K562 (cell line): ENCODE measurements around the gene TMEM208. TPM values are rescaled to one million over a fixed set of nuclear protein-coding genes. Genes with fewer than 3 reads are reported as not detected.

Source experiments
- ARID1B ChIP-seq: fragments of 450-650 bp; IDR thresholded peaks from 2 replicates; pipeline ENCODE4 v1.6.1; 2016; ENCODE audit warnings: antibody characterized with exemption, mild to moderate bottlenecking, inconsistent platforms
- ERF ChIP-seq: fragments of 450-650 bp; formaldehyde crosslinking; IDR thresholded peaks from 2 replicates; pipeline ENCODE4 v1.4.0; 2020; ENCODE audit warnings: mild to moderate bottlenecking, mixed read lengths
- FOSL1 ChIP-seq: fragments of 200-800 bp; sonication (Bioruptor generic); conservative IDR thresholded peaks from 2 replicates; pipeline ENCODE4 v1.6.1; 2016; ENCODE audit warnings: missing genetic modification characterization, missing compliant biosample characterization
- GABPA ChIP-seq: fragments of 200-800 bp; sonication (Bioruptor generic); conservative IDR thresholded peaks from 2 replicates; pipeline ENCODE4 v1.6.1; 2016; ENCODE audit warnings: low read depth, missing genetic modification characterization, missing compliant biosample characterization
- NFYB ChIP-seq: IDR thresholded peaks from 2 replicates; pipeline ENCODE4 v1.6.1; 2011; ENCODE audit warnings: mild to moderate bottlenecking, moderate library complexity; ENCODE audit not compliant: insufficient read length; ENCODE audit errors: extremely low read depth
- NR1H2 ChIP-seq: sonication (generic); formaldehyde crosslinking; IDR thresholded peaks from 2 replicates; pipeline ENCODE4 v1.4.0; 2020; ENCODE audit warnings: mild to moderate bottlenecking, missing genetic modification reagents
- OTX1 ChIP-seq: fragments of 450-650 bp; formaldehyde crosslinking; IDR thresholded peaks from 2 replicates; pipeline ENCODE4 v1.4.0; 2022; ENCODE audit warnings: mild to moderate bottlenecking
- PTTG1 ChIP-seq: fragments of 450-650 bp; IDR thresholded peaks from 2 replicates; pipeline ENCODE4 v1.6.1; 2016; ENCODE audit warnings: low read depth, mild to moderate bottlenecking, missing genetic modification characterization, missing compliant biosample characterization
- RB1 ChIP-seq: fragments of 450-650 bp; IDR thresholded peaks from 2 replicates; pipeline ENCODE4 v1.6.1; 2017; ENCODE audit warnings: low read depth, mild to moderate bottlenecking
- SPI1 ChIP-seq: IDR thresholded peaks from 2 replicates; pipeline ENCODE4 v1.6.1; 2011; ENCODE audit warnings: low read depth, low read length, control low read depth, borderline replicate concordance
- ZKSCAN8 ChIP-seq: fragments of 200-800 bp; sonication (Bioruptor generic); IDR thresholded peaks from 2 replicates; pipeline ENCODE4 v1.6.1; 2016; ENCODE audit warnings: missing genetic modification characterization, missing compliant biosample characterization
- ZNF217 ChIP-seq: sonication (generic); formaldehyde crosslinking; IDR thresholded peaks from 2 replicates; pipeline ENCODE4 v1.8.0; 2022; ENCODE audit warnings: mild to moderate bottlenecking, missing genetic modification reagents
- ZNF507 ChIP-seq: conservative IDR thresholded peaks from 2 replicates; pipeline ENCODE4 v1.6.1; 2017; ENCODE audit warnings: missing genetic modification characterization, missing compliant biosample characterization
- ZNF57 ChIP-seq: fragments of 450-650 bp; formaldehyde crosslinking; IDR thresholded peaks from 2 replicates; pipeline ENCODE4 v1.4.0; 2020; ENCODE audit warnings: mild to moderate bottlenecking, moderate library complexity
- ZNF584 ChIP-seq: fragments of 200-800 bp; sonication (Bioruptor generic); IDR thresholded peaks from 2 replicates; pipeline ENCODE4 v1.6.1; 2016; ENCODE audit warnings: low read depth, mild to moderate bottlenecking, missing genetic modification characterization, missing compliant biosample characterization
- polyA plus RNA-seq, 8 experiments: library from polyadenylated mRNA; depleted of rRNA in 4 of 8; stranded (reverse) in 5 of 8; unstranded in 3 of 8; fragments of >200 nt; fragmentation: Nextera tagmentation in 2 of 8; fragmentation: Illumina TruSeq in 1 of 8; extraction: Ambion mirVana in 2 of 8; extraction: Trizol in 1 of 8; gene quantifications; 2 replicates each; pipeline versions ENCODE4 v1.2.1 to v1.2.3, GENCODE V29; 2011 to 2014; ENCODE audit warnings: inconsistent platforms in 1 of 8, missing spikeins in 1 of 8
- total RNA-seq, 7 experiments: library from RNA; depleted of rRNA in 6 of 7; stranded (reverse); fragments of >200 nt in 6 of 7; fragmentation: Illumina TruSeq in 2 of 7; extraction: Trizol in 2 of 7; gene quantifications; 2 replicates each; pipeline versions ENCODE4 v1.2.1 to v1.2.3, GENCODE V29; 2011 to 2021; ENCODE audit warnings: low replicate concordance in 1 of 7
- TF ChIP-seq, protein P1 (sequence below): fragments of 250-450 bp; sonication (Bioruptor Pico); IDR thresholded peaks from 2 replicates; pipeline ENCODE4 v1.8.0; 2021; ENCODE audit warnings: borderline replicate concordance, mild to moderate bottlenecking, moderate library complexity; ENCODE audit not compliant: poor library complexity, severe bottlenecking
- TF ChIP-seq, protein P2 (sequence below), 3 experiments: IDR thresholded peaks in 2 of 3; conservative IDR thresholded peaks in 1 of 3; 2 replicates each; pipeline ENCODE4 v1.5.1; 2011 to 2012; ENCODE audit warnings: low read length in 3 of 3, mild to moderate bottlenecking in 3 of 3, control low read depth in 2 of 3, improper control_type of control experiment in 1 of 3, inconsistent platforms in 1 of 3, low read depth in 1 of 3, mixed read lengths in 1 of 3, moderate library complexity in 1 of 3; ENCODE audit not compliant: insufficient read depth in 2 of 3
- TF ChIP-seq, protein P3 (sequence below): fragments of 200-800 bp; sonication (Bioruptor generic); IDR thresholded peaks from 2 replicates; pipeline ENCODE4 v1.6.1; 2017; ENCODE audit warnings: missing genetic modification characterization, missing compliant biosample characterization
- TF ChIP-seq, protein P4 (sequence below): fragments of 450-650 bp; IDR thresholded peaks from 2 replicates; pipeline ENCODE4 v1.6.1; 2018; ENCODE audit warnings: mild to moderate bottlenecking, low read depth; ENCODE audit not compliant: partially characterized antibody
- TF ChIP-seq, protein P5 (sequence below): sonication (generic); formaldehyde crosslinking; IDR thresholded peaks from 2 replicates; pipeline ENCODE4 v1.8.0; 2022; ENCODE audit warnings: missing genetic modification reagents, mild to moderate bottlenecking, moderate library complexity, borderline replicate concordance

Gene TMEM208
- total and polyA plus RNA-seq, 9 of the 15 experiments (the other 6 are each of a cell fraction or from before 2014, with no cell fraction given), result 31.8 to 239 (median 54.3) TPM

DNA sequence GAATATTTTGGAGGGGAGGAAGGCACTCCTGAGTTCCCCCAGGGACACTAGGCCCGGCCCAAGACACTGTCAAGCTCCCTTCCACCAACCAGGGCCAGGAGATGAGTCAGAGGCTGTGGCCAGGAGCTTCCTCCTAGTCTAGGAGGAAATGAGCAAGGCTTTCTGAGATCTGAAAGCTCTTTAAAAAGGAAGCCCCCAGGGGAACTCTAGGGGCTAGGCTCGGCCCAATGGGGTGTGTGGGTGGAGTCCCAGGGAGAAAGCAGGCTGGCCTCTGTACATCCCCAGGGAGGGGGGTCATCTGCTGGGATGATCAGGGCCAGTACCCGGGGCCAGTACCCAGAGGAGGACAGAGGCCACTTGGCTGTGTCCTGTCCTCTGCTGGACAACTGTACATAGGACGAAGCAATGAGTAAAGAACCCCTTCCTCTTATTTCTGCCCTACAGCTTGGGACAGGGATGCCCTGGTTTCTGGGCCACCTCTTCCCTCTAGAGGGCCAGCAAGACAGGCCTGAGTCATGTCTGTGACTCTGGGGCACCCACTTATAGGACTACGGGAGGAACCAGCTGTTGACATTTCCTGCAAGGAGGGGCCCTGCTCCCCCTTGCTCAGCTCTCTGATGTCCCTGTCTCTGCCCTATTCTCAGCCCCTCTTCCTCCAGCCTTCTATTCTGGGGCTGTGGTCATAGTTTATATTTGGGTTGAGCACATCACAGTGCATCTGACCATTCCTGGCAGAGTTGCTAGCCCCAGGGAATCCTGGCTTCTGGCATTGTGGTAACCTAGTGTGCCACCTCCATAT is 17.7 kb downstream of the TMEM208 start (continued):
- TF ChIP-seq, protein P1, sequence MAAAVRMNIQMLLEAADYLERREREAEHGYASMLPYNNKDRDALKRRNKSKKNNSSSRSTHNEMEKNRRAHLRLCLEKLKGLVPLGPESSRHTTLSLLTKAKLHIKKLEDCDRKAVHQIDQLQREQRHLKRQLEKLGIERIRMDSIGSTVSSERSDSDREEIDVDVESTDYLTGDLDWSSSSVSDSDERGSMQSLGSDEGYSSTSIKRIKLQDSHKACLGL (CRISPR knock-in tag), result no peak
- no peak for TF ChIP-seq PTTG1 (tag)
- peak; percentile 57; the same call in 1 of the 2 replicates for TF ChIP-seq ZNF57 (CRISPR knock-in tag)
- TF ChIP-seq ZNF217 (CRISPR knock-in tag), result no peak
- no peak for TF ChIP-seq ZKSCAN8 (CRISPR knock-in tag)
- no peak for TF ChIP-seq NR1H2
- TF ChIP-seq ZNF507 (tag), result no peak
- TF ChIP-seq ARID1B, result peak; percentile 14; the same call in 1 of the 2 replicates
- peak; percentile 58; the same call in 1 of the 2 replicates for TF ChIP-seq SPI1
- TF ChIP-seq GABPA, result 0 out of 2 replicates have a peak, but pooled peaks have one; percentile 28
- no peak for TF ChIP-seq OTX1
- TF ChIP-seq, protein P2, sequence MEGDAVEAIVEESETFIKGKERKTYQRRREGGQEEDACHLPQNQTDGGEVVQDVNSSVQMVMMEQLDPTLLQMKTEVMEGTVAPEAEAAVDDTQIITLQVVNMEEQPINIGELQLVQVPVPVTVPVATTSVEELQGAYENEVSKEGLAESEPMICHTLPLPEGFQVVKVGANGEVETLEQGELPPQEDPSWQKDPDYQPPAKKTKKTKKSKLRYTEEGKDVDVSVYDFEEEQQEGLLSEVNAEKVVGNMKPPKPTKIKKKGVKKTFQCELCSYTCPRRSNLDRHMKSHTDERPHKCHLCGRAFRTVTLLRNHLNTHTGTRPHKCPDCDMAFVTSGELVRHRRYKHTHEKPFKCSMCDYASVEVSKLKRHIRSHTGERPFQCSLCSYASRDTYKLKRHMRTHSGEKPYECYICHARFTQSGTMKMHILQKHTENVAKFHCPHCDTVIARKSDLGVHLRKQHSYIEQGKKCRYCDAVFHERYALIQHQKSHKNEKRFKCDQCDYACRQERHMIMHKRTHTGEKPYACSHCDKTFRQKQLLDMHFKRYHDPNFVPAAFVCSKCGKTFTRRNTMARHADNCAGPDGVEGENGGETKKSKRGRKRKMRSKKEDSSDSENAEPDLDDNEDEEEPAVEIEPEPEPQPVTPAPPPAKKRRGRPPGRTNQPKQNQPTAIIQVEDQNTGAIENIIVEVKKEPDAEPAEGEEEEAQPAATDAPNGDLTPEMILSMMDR (IDR thresholded peaks at IDR 0.05 in 2 of 3, conservative IDR thresholded peaks at IDR 0.05 in 1 of 3; ENCODE audit: insufficient read depth in 2 of 3, low read depth in 1 of 3, low read length in 3 of 3), result peak in 1 of 3 experiments; percentile 25; a peak in 2 of 6 replicates
- TF ChIP-seq, protein P3, sequence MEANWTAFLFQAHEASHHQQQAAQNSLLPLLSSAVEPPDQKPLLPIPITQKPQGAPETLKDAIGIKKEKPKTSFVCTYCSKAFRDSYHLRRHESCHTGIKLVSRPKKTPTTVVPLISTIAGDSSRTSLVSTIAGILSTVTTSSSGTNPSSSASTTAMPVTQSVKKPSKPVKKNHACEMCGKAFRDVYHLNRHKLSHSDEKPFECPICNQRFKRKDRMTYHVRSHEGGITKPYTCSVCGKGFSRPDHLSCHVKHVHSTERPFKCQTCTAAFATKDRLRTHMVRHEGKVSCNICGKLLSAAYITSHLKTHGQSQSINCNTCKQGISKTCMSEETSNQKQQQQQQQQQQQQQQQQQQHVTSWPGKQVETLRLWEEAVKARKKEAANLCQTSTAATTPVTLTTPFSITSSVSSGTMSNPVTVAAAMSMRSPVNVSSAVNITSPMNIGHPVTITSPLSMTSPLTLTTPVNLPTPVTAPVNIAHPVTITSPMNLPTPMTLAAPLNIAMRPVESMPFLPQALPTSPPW (CRISPR knock-in tag), result no peak
- TF ChIP-seq, protein P4, sequence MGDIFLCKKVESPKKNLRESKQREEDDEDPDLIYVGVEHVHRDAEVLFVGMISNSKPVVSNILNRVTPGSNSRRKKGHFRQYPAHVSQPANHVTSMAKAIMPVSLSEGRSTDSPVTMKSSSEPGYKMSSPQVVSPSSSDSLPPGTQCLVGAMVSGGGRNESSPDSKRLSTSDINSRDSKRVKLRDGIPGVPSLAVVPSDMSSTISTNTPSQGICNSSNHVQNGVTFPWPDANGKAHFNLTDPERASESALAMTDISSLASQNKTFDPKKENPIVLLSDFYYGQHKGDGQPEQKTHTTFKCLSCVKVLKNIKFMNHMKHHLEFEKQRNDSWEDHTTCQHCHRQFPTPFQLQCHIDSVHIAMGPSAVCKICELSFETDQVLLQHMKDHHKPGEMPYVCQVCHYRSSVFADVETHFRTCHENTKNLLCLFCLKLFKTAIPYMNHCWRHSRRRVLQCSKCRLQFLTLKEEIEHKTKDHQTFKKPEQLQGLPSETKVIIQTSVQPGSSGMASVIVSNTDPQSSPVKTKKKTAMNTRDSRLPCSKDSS, result no peak
- no peak for TF ChIP-seq RB1
- TF ChIP-seq FOSL1, result peak; percentile 87
- TF ChIP-seq ZNF584 (CRISPR knock-in tag), result 0 out of 2 replicates have a peak, but pooled peaks have one; percentile 24
- TF ChIP-seq, protein P5, sequence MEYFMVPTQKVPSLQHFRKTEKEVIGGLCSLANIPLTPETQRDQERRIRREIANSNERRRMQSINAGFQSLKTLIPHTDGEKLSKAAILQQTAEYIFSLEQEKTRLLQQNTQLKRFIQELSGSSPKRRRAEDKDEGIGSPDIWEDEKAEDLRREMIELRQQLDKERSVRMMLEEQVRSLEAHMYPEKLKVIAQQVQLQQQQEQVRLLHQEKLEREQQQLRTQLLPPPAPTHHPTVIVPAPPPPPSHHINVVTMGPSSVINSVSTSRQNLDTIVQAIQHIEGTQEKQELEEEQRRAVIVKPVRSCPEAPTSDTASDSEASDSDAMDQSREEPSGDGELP, result peak; percentile 40; the same call in 1 of the 2 replicates
- TF ChIP-seq NFYB, result no peak
- no peak for TF ChIP-seq ERF (CRISPR knock-in tag)
